Uterus (tissue), 2 donors: ENCODE data around the gene SUGP2.

Experiments used
- CTCF ChIP-seq, 4 experiments: fragments of 200-600 bp in 2 of 4; fragments of 450-650 bp in 2 of 4; sonication (generic) in 2 of 4; IDR thresholded peaks; one replicate each; pipeline ENCODE4 v1.5.1; 2016 to 2019; ENCODE audit warnings: antibody characterized with exemption in 4 of 4, mild to moderate bottlenecking in 2 of 4, moderate library complexity in 1 of 4
- POLR2A ChIP-seq, 2 donors: fragments of 450-650 bp; IDR thresholded peaks; one replicate each; pipeline ENCODE4 v1.6.1; 2016; ENCODE audit warnings: antibody characterized with exemption in 2 of 2, mild to moderate bottlenecking in 1 of 2, moderate library complexity in 1 of 2

GRCh38 chr19:18991006-18991405 lies 42.3 kb downstream of the SUGP2 start:
- no peak for TF ChIP-seq CTCF (IDR thresholded peaks at IDR 0.05)
- TF ChIP-seq POLR2A (IDR thresholded peaks at IDR 0.05), result no peak
